Effector CD8-positive, alpha-beta T cell (primary cell): Measurements from ENCODE around the gene FAM110A.
"Not testable (repeated sequence)": the region's sequence is repeated elsewhere in the genome, so short reads cannot be mapped to it uniquely, and the experiment has no call there.

Experiments used
- DNase-seq: peaks from one replicate; lab custom pipeline; 2025; lab: John Stamatoyannopoulos, UW

The FAM110A gene

GRCh38 chr20:844473-845225, 11.1 kb downstream of the FAM110A start:
- peak; percentile 89 for DNase-seq

- DNase-seq = no peak
These were observed 11.8 kb downstream of the FAM110A start for GRCh38 chr20:845226-845868.

- no peak for DNase-seq
These were observed 12.7 kb downstream of the FAM110A start for GRCh38 chr20:845941-846893.

GRCh38 chr20:846894-847278, 13.4 kb downstream of the FAM110A start:
- DNase-seq = peak; percentile 44

GRCh38 chr20:848193-848592, 14.7 kb downstream of the FAM110A start:
- no peak for DNase-seq

GRCh38 chr20:848731-849130, 15.2 kb downstream of the FAM110A start:
- not testable (repeated sequence) for DNase-seq

GRCh38 chr20:853406-853996, 20.0 kb downstream of the FAM110A start:
- no peak for DNase-seq

DNA sequence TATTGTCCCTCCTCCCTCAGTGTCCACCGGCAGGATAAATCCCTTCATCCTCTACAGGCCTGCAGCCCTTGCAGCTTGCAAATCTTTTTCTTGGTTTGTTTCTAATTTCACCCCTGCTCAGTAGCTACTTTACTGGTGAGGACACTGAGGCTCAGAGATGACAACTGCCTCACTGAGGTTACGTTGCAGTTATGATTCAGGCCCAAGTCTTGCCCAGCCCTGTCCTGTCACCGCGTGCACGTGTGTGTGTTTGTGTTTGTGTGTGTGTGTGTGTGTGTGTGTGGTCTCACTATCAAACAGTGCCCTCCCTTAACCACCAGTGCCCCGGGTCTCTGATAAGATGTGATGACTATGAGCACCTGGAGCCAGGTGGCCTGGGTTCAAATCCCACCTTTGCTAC, 21.1 kb downstream of the FAM110A start:
- DNase-seq = no peak

DNA sequence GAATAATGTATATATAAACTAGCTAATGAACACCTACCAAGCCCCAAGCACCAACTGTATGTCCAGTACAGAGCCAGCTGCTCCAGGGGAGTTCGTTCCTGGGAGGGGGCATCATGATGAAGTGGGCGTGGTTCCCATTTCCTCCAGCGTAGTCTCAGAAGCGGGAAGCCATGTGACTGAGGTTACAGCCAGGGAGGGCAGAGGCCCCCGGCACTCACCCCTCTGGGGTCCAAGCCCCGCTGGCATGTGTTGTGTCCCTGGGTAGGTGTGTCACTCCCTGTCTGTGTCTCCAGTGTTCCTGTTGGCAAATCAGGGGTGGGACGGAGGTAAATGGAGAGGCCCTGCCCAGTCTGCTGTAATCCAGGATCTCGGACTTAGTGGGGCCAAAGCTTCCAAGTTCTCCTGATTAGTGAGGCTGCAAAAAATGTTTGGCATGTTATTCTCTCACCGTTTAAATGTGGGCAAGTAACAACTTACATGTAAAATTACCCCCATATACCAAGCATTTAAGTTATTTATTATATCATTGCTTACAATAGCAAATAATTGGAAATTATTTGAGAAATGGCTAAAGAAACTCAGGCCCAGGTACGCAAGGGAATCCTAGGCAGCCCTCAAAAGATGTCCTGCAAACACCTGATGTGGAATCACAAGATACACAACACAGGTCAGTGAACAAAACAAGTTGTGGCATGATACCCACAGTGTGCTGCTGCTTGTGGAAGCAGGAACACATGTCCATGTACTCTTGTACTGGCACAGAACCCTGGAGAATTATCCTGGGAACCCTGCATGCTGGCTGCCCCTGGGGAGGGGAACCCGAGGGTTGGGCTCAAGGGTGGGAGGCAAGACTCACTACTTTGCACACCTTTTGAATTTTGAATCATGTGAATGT, 22.2 kb downstream of the FAM110A start:
- no peak for DNase-seq

- DNase-seq = peak; percentile 15
These were observed 22.9 kb downstream of the FAM110A start for GRCh38 chr20:856361-856775.

DNA sequence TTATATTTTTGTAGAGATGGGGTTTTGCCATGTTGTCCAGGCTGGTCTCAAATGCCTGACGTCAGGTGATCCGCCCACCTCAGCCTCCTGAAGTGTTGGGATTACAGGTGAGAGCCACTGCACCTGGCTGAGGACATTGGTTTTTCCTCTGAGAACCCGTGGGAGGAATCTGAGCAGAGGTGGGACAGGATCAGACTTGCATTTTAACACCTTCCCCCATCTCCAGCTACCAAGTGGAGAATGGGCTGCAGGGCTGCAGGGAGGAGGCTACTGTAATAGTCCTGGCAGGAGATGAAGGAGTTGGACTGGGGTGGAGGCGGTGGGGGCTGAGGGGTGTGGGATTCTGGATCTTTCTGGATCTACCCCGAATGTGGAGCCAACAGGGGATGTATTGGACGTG, 24.5 kb downstream of the FAM110A start:
- no peak for DNase-seq

- DNase-seq = no peak
These were observed 26.3 kb downstream of the FAM110A start for GRCh38 chr20:859751-860231.

DNA sequence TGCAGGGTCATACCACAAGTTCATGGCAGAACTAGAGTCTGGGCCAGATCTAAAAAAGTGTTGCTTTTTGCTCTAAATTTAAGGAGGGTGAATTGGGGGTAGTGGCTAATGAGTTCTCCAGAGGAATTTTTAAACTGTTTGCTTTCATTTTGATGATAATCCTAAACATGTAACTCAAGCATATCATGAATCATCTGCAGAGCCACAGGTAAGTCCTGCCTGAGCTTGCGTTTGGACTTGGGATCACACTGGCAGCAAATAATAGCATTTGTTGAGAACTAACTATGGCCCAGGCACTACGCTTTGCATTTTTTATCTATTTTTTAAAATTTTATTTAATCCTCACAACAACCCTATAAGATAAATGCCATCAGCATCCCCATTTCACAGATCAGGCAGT, 27.4 kb downstream of the FAM110A start:
- no peak for DNase-seq

- no peak for DNase-seq
These were observed 31.9 kb downstream of the FAM110A start for GRCh38 chr20:865440-865839.

- DNase-seq = no peak
These were observed 34.8 kb downstream of the FAM110A start for GRCh38 chr20:868279-868678.

DNA sequence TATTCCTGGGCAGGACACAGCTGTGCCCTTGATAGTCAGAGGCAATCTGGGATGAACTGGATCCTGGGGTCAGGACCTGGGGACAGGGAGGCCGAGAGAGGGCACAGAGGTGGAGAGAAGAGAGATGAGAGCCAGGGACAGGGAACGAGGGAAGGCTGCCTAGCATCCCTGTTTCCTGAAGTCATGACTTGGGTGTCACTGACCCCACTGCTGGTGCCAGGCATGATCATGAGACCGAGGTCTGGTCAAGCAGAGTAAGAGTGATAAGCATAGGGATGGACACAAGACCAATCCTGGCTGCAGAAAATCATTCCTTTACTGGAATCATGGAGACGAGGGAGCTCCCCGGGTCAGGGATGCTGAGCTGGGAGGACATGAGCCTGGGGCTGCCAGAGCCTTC, 36.1 kb downstream of the FAM110A start:
- DNase-seq = no peak

GRCh38 chr20:870758-871157, 37.2 kb downstream of the FAM110A start:
- no peak for DNase-seq

DNA sequence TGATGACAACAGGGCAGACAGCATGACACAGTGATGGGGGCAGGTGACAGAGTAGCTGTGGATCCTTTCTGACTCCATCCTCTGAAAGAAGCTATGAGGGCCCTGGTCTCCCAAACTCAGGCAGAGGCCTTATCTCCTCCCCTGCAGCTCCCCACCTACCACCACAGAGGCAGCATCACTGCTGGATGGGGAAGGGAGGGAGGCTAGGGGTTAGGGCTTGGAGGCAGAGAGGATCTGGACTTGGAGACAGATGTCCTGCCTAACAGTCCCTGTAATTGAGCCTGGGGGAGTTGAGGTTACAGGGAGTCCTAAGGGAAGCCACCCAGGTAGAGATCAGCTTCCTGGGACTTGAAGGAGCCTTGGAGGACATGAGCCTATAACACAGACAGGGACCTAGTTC, 37.9 kb downstream of the FAM110A start:
- DNase-seq = no peak

DNA sequence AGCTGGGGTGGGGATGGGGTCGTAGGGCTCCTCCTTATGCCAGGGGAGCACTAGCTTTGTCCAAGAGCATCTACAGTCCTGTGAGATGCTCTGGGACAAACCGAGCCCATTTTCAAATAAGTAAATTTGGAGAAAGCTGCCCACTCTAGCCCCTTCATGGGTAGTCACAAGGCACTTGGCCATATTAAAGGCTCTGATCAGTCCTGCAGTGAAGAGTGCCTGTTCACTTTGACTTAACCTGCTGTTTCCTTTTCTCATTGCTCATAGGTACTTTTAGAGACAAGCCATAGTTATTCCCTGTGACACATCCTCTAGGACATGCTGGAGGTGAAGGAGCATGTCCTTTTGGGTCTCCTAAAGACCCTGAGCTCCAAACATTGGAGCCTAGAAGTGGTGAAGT, 38.4 kb downstream of the FAM110A start:
- DNase-seq = no peak

GRCh38 chr20:872855-873520, 39.5 kb downstream of the FAM110A start:
- DNase-seq = no peak
